DMS114 treated with DMSO at 0.1 percent for 48 hours (cell line): ENCODE results near the gene C16orf54.
"Not testable (repeated sequence)": the region's sequence is repeated elsewhere in the genome, so short reads cannot be mapped to it uniquely, and the experiment has no call there.

ENCODE experiments used
- DNase-seq: peaks from one replicate; lab custom pipeline; 2025; ENCODE audit not compliant: unreplicated experiment; lab: John Stamatoyannopoulos, UW

C16orf54 gene

GRCh38 chr16:29742683-29743275 lies 3.0 kb downstream of the C16orf54 start:
- DNase-seq = no peak

GRCh38 chr16:29740630-29741015 lies 5.2 kb downstream of the C16orf54 start:
- DNase-seq = not testable (repeated sequence)

- DNase-seq = not testable (repeated sequence)
These were observed 5.7 kb downstream of the C16orf54 start for GRCh38 chr16:29739927-29740629.

GRCh38 chr16:29738514-29738913 lies 7.3 kb downstream of the C16orf54 start:
- no peak for DNase-seq

- DNase-seq = no peak
These were observed 8.1 kb downstream of the C16orf54 start for GRCh38 chr16:29737713-29738112.

GRCh38 chr16:29736764-29737163 lies 9.0 kb downstream of the C16orf54 start:
- no peak for DNase-seq

GRCh38 chr16:29736112-29736511 lies 9.7 kb downstream of the C16orf54 start:
- DNase-seq = no peak

GRCh38 chr16:29734786-29735185 lies 11.0 kb downstream of the C16orf54 start:
- no peak for DNase-seq

- not testable (repeated sequence) for DNase-seq
These were observed 13.8 kb downstream of the C16orf54 start for GRCh38 chr16:29731768-29732601.

- DNase-seq = no peak
These were observed 15.1 kb downstream of the C16orf54 start for GRCh38 chr16:29730649-29731048.

GRCh38 chr16:29729116-29729521 lies 16.7 kb downstream of the C16orf54 start:
- peak; percentile 70 for DNase-seq

GRCh38 chr16:29727452-29727851 lies 18.3 kb downstream of the C16orf54 start:
- DNase-seq = no peak

GRCh38 chr16:29726845-29727377 lies 18.9 kb downstream of the C16orf54 start:
- no peak for DNase-seq

GRCh38 chr16:29721167-29721879 lies 24.5 kb downstream of the C16orf54 start:
- DNase-seq = peak; percentile 64

- DNase-seq = no peak
These were observed 25.1 kb downstream of the C16orf54 start for GRCh38 chr16:29720703-29721102.

- DNase-seq = no peak
These were observed 26.7 kb downstream of the C16orf54 start for GRCh38 chr16:29719063-29719462.

- no peak for DNase-seq
These were observed 28.7 kb downstream of the C16orf54 start for GRCh38 chr16:29717113-29717512.

GRCh38 chr16:29714972-29715371 lies 30.8 kb downstream of the C16orf54 start:
- DNase-seq = no peak

- no peak for DNase-seq
These were observed 31.4 kb downstream of the C16orf54 start for GRCh38 chr16:29714396-29714795.

- DNase-seq = no peak
These were observed 33.0 kb downstream of the C16orf54 start for GRCh38 chr16:29712809-29713208.
